IMR-90 (cell line): ENCODE results near the gene ZBTB4.

Source experiments
- CTCF ChIP-seq: conservative IDR thresholded peaks from 2 replicates; pipeline ENCODE4 v1.5.1; 2012; ENCODE audit warnings: mild to moderate bottlenecking, low read depth, low read length, improper control_type of control experiment
- ELK1 ChIP-seq: fragments of 150-350 bp; IDR thresholded peaks from 2 replicates; pipeline ENCODE4 v1.6.1; 2016; ENCODE audit warnings: low read depth, mild to moderate bottlenecking, low read length, moderate library complexity, borderline replicate concordance
- MXI1 ChIP-seq: IDR thresholded peaks from 2 replicates; pipeline ENCODE4 v1.6.1; 2012; ENCODE audit warnings: low read depth, mild to moderate bottlenecking, low read length, moderate library complexity, borderline replicate concordance
- POLR2A ChIP-seq: IDR thresholded peaks from 2 replicates; pipeline ENCODE4 v1.6.1; 2012; ENCODE audit warnings: mild to moderate bottlenecking, low read depth, low read length
- RAD21 ChIP-seq: IDR thresholded peaks from 2 replicates; pipeline ENCODE4 v1.6.1; 2012; ENCODE audit warnings: low read length, improper control_type of control experiment
- RFX5 ChIP-seq: IDR thresholded peaks from 2 replicates; pipeline ENCODE4 v1.8.0; 2012; ENCODE audit warnings: low read depth, mild to moderate bottlenecking, low read length, moderate library complexity
- USF2 ChIP-seq: fragments of 150-350 bp; IDR thresholded peaks from 2 replicates; pipeline ENCODE4 v1.6.1; 2017; ENCODE audit warnings: mild to moderate bottlenecking, antibody characterized with exemption, low read length, low read depth

- TF ChIP-seq CTCF (no peak), ELK1 (no peak), USF2 (peak; percentile 33; the same call in 1 of the 2 replicates), MXI1 (no peak), POLR2A (no peak), RAD21 (no peak), RFX5 (no peak)
Observed at GRCh38 chr17:7413346-7413985, 66.0 kb downstream of the ZBTB4 start.
